HepG2 (cell line): ENCODE results near the gene CAMTA1. TPM values are rescaled to one million over a fixed set of nuclear protein-coding genes. Genes with fewer than 3 reads are reported as not detected.

Experiments used
- ATAC-seq: fragments of 200-7000 bp; cut with Tn5 transposase; 3 replicates; pipeline ENCODE4 v1.9.1; 2020; ENCODE audit warnings: mild to moderate bottlenecking, moderate library complexity
- BruUV-seq: library from RNA; stranded (reverse); fragments of 400-500 nt; replicated peaks from 2 replicates; lab custom pipeline; 2021; lab: Mats Ljungman, UMichigan
- CTCF ChIA-PET: fragments of 300-600 bp; formaldehyde crosslinking; extraction: SDS; loops from one replicate; lab custom pipeline; 2021; ENCODE audit warnings: low total read pairs, inconsistent platforms, low intra/inter-chr PET ratio; lab: Yijun Ruan, JAX
- POLR2A ChIA-PET: fragments of 350-600 bp; sonication (Branson Sonifier 250); formaldehyde crosslinking; loops from one replicate; lab custom pipeline; 2020; ENCODE audit warnings: antibody characterized with exemption, inconsistent platforms; lab: Yijun Ruan, JAX
- DNase-seq: peaks from one replicate; pipeline ENCODE4 v3.0.0-alpha.2; 2015; ENCODE audit warnings: low spot score
- FAIRE-seq: peaks from 3 replicates; lab custom pipeline; 2011; peaks lifted over from hg19 to GRCh38; lab: Jason Lieb, UNC
- H2AFZ ChIP-seq: one replicate; pipeline ENCODE4 v1.6.1; 2011; ENCODE audit warnings: low read length, inconsistent platforms
- H3K27ac ChIP-seq: fragments of 300-600 bp; 3 replicates; pipeline ENCODE4 v1.8.0; 2011; ENCODE audit warnings: mixed run types, mild to moderate bottlenecking, mixed read lengths, low read length, inconsistent platforms; ENCODE audit not compliant: insufficient read depth; ENCODE audit errors: extremely low read length
- H3K27me3 ChIP-seq, 2 experiments: fragments of 200-600 bp in 1 of 2; 2 replicates in 1 of 2; 3 replicates in 1 of 2; pipeline versions ENCODE4 v1.6.0 to v1.8.0; 2011; ENCODE audit warnings: low read length in 2 of 2, mild to moderate bottlenecking in 2 of 2, moderate library complexity in 2 of 2, inconsistent platforms in 1 of 2; ENCODE audit not compliant: insufficient read depth in 2 of 2, control insufficient read depth in 1 of 2
- H3K36me3 ChIP-seq, 2 experiments: fragments of 200-600 bp in 1 of 2; replicated peaks in 1 of 2; 2 replicates in 1 of 2; 3 replicates in 1 of 2; pipeline versions ENCODE4 v1.5.1 to v1.8.0; 2011; ENCODE audit warnings: low read length in 2 of 2, inconsistent platforms in 1 of 2; ENCODE audit not compliant: insufficient read depth in 2 of 2, control insufficient read depth in 1 of 2
- H3K4me1 ChIP-seq: 2 replicates; pipeline ENCODE4 v1.5.1; 2012; ENCODE audit warnings: low read length, inconsistent platforms; ENCODE audit not compliant: insufficient read depth
- H3K4me2 ChIP-seq: 2 replicates; pipeline ENCODE4 v1.6.0; 2011; ENCODE audit warnings: low read depth, low read length, inconsistent platforms
- H3K4me3 ChIP-seq, 3 experiments: fragments of 200-600 bp in 1 of 3; sonication (generic), shearing (Covaris generic) in 1 of 3; replicated peaks in 1 of 3; 2 replicates each; pipeline ENCODE4 v1.5.1; 2011 to 2016; ENCODE audit warnings: low read length in 3 of 3, inconsistent platforms in 2 of 3, low read depth in 2 of 3, mild to moderate bottlenecking in 2 of 3, control low read depth in 1 of 3, mixed read lengths in 1 of 3; ENCODE audit not compliant: insufficient read depth in 1 of 3
- H3K79me2 ChIP-seq: one replicate; pipeline ENCODE4 v1.6.1; 2011; ENCODE audit warnings: low read length, inconsistent platforms; ENCODE audit not compliant: insufficient read depth
- H3K9ac ChIP-seq: 2 replicates; pipeline ENCODE4 v1.6.0; 2011; ENCODE audit warnings: mild to moderate bottlenecking, low read depth, low read length, inconsistent platforms; ENCODE audit not compliant: insufficient read depth
- H3K9me3 ChIP-seq: 2 replicates; pipeline ENCODE4 v1.5.1; 2012; ENCODE audit warnings: mild to moderate bottlenecking, low read length
- H4K20me1 ChIP-seq: 2 replicates; pipeline ENCODE4 v1.6.0; 2011; ENCODE audit warnings: inconsistent platforms, mild to moderate bottlenecking, low read length, moderate library complexity; ENCODE audit not compliant: insufficient read depth
- CREB1 ChIP-seq, 2 experiments: fragments of 450-650 bp in 1 of 2; IDR thresholded peaks; 2 replicates each; pipeline ENCODE4 v1.6.1; 2016 to 2017; ENCODE audit warnings: control low read depth in 1 of 2, mild to moderate bottlenecking in 1 of 2, missing compliant biosample characterization in 1 of 2, missing genetic modification characterization in 1 of 2
- MNT ChIP-seq: fragments of 450-650 bp; IDR thresholded peaks from 2 replicates; pipeline ENCODE4 v1.6.1; 2016
- RFX5 ChIP-seq: IDR thresholded peaks from 2 replicates; pipeline ENCODE4 v1.6.1; 2011; ENCODE audit warnings: low read depth, low read length, improper control_type of control experiment
- ZBTB21 ChIP-seq: sonication (generic); formaldehyde crosslinking; IDR thresholded peaks from 2 replicates; pipeline ENCODE4 v1.4.0; 2020; ENCODE audit warnings: missing genetic modification reagents
- ZNF232 ChIP-seq: sonication (generic); formaldehyde crosslinking; IDR thresholded peaks from 2 replicates; pipeline ENCODE4 v1.4.0; 2020; ENCODE audit warnings: missing genetic modification reagents, borderline replicate concordance
- ZNF615 ChIP-seq: sonication (generic); formaldehyde crosslinking; IDR thresholded peaks from 2 replicates; pipeline ENCODE4 v1.5.0; 2020; ENCODE audit warnings: mild to moderate bottlenecking, missing genetic modification reagents, borderline replicate concordance
- ZNF788 ChIP-seq: sonication (generic); formaldehyde crosslinking; IDR thresholded peaks from 2 replicates; pipeline ENCODE4 v1.5.0; 2020; ENCODE audit warnings: mild to moderate bottlenecking, missing genetic modification reagents, borderline replicate concordance
- WGBS: methylation state at CpG from one replicate; pipeline ENCODE4 v1.1.6; 2017; ENCODE audit warnings: low lambda C conversion rate; 5-methylcytosine and 5-hydroxymethylcytosine counted together
- in situ Hi-C: cut with HindIII; loops from 2 replicates; pipeline ENCODE4 v1.10.0; 2017; ENCODE audit warnings: low pct_unique_long_range_greater_than_20kb; ENCODE audit not compliant: extremely low pct_ligation_motif_present
- intact Hi-C: fragments of 100-400 bp; cut with micrococcal nuclease; formaldehyde crosslinking; loops from one replicate; pipeline ENCODE4 v1.10.0; 2022; ENCODE audit not compliant: unreplicated experiment
- polyA plus RNA-seq, 8 experiments: library from polyadenylated mRNA; depleted of rRNA in 3 of 8; stranded (reverse) in 7 of 8; unstranded in 1 of 8; fragments of >200 nt; fragmentation: Illumina TruSeq in 4 of 8; extraction: Trizol in 4 of 8; gene quantifications; 2 replicates each; pipeline versions ENCODE4 v1.2.1 to v1.2.3, GENCODE V29; 2011 to 2016; ENCODE audit warnings: low read depth in 4 of 8, missing spikeins in 1 of 8, mixed read lengths in 1 of 8; ENCODE audit not compliant: insufficient read depth in 1 of 8
- total RNA-seq, 5 experiments: library from RNA; depleted of rRNA; stranded (reverse); fragments of >200 nt; fragmentation: Illumina TruSeq; extraction: Trizol; gene quantifications; 2 replicates each; pipeline ENCODE4 v1.2.3, GENCODE V29; 2016; ENCODE audit warnings: low read depth in 1 of 5

CAMTA1 gene
- total and polyA plus RNA-seq, 2 of the 13 experiments (the other 11 are each of a cell fraction or from before 2014, with no cell fraction given): 25.0 to 36.4 TPM

- no peak overlapping the region for H3K4me3 ChIP-seq
- H3K9ac ChIP-seq: no peak overlapping the region
- POLR2A ChIA-PET: no interaction called here
- BruUV-seq: no TSS peak
- in situ Hi-C loops (no loop called here), intact Hi-C loops (no loop called here)
- CTCF ChIA-PET: no interaction called here
- H3K79me2 ChIP-seq: no peaks in the 10 kb centered on the region
- no peaks in the 10 kb centered on the region for H3K4me1 ChIP-seq
- ATAC-seq (no peak), FAIRE-seq (no peak), DNase-seq (no peak)
- TF ChIP-seq ZBTB21 (CRISPR knock-in tag) (no peak), ZNF232 (no peak), RFX5 (no peak), CREB1 (IDR thresholded peaks at IDR 0.05) (0 out of 2 replicates have a peak, but pooled peaks have one; percentile 33), CREB1 (CRISPR knock-in tag; IDR thresholded peaks at IDR 0.05) (no peak), MNT (no peak), ZNF615 (CRISPR knock-in tag) (no peak), ZNF788 (CRISPR knock-in tag) (no peak)
- no peak overlapping the region for H2AFZ ChIP-seq
- no peak overlapping the region for H3K27ac ChIP-seq
- H3K36me3 ChIP-seq: no peaks in the 10 kb centered on the region
- WGBS: 53% methylated on average over 13 of the region's 13 CpGs
- H4K20me1 ChIP-seq: no peaks in the 10 kb centered on the region
- no peak overlapping the region for H3K4me2 ChIP-seq
- peaks cover 4 to 50% of the 10 kb centered on the region in 2 experiments; a peak in 4 of 5 replicates for H3K27me3 ChIP-seq
- no peaks in the 10 kb centered on the region for H3K9me3 ChIP-seq
These were observed 463.4 kb downstream of the CAMTA1 start for GRCh38 chr1:7248549-7249199.
